HG03135 (cell line): ENCODE measurements around the gene TMPRSS15.

Experiments used
- ATAC-seq: cut with Tn5 transposase; IDR thresholded peaks from one replicate; pipeline ENCODE4 v1.9.1; 2021; ENCODE audit warnings: mild to moderate bottlenecking, moderate library complexity; ENCODE audit not compliant: unreplicated experiment

The TMPRSS15 gene

DNA sequence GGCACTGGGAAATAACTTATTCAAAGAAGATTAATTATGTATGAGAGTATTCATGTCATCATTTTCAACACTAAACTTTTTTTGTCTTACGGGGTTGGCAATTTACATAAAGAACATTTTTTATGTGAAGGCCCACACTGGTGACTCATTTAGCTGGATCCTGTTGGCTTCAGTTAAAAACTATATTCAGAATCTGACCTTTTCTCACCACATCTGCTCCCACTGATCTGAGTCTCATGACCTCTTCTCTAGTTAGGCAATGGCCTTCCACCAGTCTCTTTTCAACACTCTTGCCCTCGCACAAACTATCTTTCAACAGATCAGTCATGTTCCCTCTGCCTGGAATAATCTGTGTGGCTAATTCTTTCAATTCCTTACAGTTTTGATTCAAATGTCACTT lies 53.4 kb downstream of the TMPRSS15 start:
- no peak for ATAC-seq

DNA sequence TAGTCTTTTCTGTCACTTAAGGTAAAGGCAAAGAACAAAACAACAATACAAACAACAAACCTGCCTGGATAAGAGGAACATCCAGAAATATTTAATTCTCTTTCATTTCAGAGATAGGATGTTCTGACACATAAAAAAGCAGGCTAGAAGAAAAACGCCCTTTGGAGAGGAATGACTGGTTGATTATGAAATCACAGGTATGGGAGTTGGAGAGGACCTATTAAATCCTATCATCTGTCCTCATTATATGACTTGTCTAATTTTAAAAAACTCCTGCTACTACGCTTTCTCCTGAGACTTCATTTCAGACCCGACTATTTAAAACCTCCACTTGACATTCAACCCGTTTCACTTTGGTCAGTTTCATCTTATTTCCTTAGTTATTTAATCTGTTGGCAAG lies 54.1 kb downstream of the TMPRSS15 start:
- no peak for ATAC-seq

DNA sequence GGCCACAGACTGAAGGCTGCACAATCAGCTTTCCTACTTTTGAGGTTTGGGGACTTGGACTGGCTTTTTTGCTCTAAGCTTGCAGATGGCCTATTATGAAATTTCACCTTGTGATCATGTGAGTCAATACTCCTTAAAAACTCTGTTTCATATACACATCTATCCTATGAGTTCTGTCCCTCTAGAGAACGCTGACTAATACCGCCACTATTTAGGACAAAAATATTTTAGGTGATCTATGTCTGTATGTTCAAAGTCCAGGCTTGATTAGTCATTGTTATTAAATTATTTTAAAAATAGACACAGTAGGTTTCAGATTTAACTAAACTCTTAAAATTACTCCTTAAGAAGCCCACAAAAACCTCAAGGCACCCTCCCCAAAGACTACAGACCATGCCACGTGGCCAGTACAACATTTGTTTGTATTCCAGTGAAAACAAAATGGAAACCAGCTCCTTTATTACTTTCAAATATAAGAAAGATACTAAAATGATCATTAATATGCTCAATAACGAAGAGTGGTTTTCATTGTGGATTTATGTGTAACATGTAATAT lies 63.1 kb downstream of the TMPRSS15 start:
- ATAC-seq, result no peak

DNA sequence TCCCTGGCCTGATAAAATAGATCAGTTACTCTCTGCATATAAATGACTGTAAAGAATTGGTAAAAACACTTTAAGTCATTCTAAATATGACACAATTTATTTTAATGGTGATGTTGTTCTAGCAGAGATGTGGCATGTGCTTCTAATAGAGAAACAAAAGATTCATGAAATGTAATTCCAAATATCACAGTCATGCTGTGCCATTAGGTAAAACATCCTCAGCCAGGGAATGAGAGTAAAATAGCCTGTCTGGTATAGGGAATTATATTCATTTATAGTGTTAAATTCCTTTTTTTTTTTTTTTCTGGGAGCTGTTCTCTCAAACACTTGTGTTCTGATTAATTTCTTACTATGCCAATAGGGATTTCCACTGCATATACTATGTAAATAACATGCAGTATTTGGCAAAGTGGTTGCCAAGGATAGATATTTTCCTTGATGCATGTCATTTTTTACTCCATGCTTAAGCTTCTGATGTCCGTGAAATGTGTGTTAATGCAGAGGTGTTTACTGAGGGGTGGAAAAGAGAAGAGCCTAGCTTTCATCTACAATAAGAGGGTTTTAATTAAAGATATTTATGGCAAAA lies 67.8 kb downstream of the TMPRSS15 start:
- no peak for ATAC-seq

DNA sequence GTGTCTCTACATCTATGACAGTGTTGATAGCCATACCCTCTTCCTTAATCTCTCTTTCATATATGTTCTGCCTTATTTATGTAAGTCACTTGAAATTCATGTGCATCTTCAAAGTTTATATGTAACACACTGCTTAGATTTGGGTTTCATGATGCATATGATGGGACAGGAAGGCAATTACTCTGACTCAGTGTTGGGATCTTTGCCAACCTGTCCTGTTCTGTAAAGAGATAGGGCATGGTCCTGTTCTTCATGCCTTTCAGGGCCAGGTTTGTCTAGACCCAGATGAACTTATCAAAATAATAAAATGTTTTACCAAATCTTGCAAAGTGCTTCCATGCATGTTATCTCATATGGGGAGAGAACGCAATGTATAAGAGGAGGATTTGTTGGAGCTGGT lies 69.5 kb downstream of the TMPRSS15 start:
- ATAC-seq, result no peak

DNA sequence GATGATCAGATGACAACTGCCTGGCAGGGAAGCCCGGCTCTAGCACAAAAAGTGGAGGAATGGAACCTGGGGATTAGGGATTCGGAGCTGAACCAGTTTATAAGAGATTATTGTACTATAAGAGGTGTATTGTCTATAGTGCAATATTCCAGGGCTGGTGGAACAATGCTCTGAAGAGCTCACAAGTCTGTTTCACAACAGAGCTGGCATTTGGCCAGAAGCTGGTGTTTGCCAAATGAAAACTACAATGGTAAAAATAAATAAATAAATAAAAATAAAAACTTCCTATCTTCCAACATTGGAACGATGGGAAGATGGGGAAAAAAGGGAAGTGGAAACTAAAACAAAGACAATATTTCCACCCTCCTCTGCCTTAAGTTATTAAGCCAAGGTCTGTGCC lies 85.4 kb downstream of the TMPRSS15 start:
- no peak for ATAC-seq

DNA sequence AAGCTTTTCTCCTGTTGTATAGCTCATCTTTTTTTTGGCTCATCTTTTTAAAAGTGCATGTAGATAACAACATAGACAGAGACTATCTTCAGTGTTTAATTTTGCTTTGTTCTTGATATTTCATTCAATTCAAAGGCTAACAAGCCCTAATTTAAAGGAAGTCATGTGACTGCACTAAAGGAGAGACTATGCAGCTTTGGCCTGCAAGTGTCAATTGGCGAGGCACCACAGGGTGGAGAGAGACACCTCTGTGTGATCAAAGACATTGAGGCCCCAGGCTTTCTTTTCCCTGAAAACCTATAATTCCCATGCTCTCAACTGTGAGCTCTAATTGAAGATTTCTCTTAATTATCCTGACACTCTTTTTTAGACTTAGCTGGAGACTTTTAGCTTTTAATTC lies 105.4 kb downstream of the TMPRSS15 start:
- ATAC-seq, result no peak

DNA sequence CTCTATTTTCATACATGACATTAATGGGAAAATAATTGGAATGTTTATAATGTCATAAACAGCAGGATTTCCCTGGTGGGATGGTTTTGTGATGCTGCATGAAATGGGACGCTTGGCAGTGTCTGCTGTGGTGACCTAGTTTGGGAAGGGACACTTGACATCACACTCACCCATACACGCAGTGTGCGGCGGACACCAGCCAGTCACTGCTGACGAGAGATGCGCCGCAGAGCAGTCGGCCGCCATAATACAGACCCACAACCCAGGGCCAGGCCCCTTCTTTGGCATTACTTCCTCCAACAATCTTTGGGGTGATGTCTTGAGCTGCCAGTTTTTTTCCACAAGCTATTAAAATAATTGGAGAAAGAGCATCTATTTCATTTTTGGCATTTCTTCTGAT lies 109.5 kb downstream of the TMPRSS15 start:
- no peak for ATAC-seq

DNA sequence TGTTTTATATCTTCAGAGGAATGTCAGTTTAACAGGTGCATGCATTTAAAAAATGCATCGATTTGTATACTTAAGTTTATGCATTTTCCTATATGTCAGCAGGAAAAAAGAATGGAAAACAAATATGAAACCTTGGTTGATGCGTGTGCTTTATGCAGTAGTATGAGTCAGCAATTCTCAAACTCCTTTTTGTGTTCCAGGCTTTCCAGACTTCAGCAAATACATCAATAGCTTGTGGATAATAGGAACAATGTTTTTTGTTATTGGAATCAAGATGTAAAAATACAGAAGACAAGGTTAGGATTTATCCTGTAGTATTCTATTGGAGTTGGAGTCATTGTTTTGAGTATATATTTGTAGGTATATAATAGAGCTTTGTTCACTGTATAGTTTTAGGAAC lies 113.7 kb downstream of the TMPRSS15 start:
- no peak for ATAC-seq

DNA sequence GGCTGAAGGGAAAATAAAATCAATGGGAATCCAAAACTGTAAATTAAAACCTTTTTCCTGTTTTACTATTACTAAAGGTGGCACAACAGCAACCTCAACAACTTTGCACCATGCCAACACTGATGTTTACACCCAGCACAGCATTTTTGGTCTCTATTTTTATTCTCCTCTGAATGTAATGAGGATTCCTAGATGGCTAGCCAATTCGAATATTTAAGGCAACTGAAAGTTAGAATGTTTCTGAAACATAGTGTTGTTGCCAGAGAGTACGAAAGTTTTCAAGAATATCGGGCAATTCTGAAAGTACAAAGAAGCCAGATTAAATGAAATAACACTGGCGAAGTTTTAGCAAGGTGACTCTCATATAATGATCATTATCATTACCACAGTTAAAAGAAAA lies 118.2 kb downstream of the TMPRSS15 start:
- no peak for ATAC-seq

DNA sequence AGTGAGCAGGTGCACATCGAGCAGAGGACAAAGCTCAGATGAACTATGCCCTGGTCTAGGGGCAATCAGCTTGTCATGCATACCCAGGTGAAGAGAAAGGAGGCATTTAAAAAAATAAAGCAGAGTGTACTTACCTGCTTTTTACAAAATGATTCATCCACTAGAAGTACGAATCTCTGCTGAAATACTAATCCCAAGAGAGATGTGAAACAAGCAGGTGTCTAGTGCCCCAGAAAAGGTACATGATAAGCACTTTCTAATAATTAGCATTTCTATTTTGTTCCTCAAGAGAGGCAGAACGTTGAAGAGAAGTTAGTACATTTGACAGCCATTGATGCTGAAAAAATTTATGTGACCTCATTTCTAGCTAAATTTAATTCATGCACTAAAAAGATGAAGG lies 127.8 kb downstream of the TMPRSS15 start:
- ATAC-seq, result no peak

DNA sequence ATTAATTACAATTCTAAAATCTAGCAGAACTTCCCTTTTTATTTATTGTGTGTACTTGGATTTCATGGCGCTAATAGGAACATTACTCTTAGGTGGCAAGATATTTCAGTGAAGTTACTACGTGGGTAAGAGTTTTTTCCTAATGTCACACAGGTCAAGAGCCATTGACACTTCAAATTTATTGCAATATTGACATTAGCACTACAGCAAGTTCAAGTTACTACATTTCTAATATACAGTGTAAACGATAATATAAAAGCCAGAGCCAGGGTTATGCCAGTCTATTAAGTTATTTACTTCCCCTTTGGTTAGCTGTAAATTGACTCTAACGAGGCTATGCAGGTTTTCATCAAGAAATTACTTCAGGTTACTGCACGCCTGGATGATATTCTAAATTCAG lies 129.2 kb downstream of the TMPRSS15 start:
- no peak for ATAC-seq

DNA sequence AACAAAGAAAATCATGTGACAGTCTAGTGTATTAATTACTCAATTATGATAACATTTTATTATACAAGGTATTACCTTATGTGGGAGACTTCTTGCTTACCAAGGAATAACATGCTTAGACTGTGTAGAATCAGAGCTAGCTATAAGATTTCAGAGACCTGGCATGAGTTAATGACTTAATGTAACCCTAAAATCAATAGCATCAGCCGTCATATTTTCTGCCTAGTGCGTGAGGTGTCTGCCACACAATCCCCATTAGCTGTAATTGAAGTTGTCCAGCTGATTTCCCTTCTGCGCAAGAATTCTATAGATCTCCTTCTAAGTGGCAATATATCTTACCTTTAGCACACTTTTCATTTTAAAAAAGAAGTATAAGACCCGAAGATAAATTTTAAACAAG lies 130.2 kb downstream of the TMPRSS15 start:
- ATAC-seq, result no peak

DNA sequence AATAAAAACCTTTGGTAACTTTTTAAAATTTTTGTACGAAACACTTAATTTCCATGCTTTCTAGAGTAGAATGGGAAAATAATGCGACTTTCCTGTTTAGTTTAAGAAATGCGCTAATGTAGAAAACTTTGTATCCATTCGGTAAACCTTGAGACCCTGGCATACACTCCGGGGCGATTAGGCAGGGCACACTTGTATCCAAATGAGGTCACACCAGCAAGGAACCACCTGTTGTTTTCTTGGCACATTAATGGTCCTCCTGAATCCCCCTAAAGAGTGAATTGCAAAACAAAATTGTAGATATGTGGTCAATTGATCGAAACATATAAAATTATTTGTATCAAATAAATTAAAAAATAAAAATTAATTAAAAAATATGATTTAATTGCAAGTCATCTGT lies 133.7 kb downstream of the TMPRSS15 start:
- ATAC-seq, result no peak

DNA sequence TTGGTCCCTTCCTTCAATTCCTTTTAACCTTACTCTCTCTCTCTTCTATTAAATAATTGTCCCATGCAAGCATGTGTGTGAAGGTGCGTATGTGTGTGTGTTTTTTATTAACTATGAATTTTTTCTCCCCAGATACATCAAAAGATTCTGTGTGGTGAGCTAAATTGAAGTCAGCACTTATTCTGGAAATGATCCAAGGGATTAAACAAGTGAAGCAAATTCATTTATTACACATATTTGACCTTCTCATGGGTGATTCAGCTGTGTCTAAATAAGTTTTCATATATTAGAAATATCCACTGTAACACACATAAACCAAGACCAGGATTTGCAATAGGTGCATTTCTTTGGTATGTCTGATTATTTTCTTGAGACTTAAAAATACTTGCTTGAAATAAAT lies 134.7 kb downstream of the TMPRSS15 start:
- ATAC-seq, result no peak

DNA sequence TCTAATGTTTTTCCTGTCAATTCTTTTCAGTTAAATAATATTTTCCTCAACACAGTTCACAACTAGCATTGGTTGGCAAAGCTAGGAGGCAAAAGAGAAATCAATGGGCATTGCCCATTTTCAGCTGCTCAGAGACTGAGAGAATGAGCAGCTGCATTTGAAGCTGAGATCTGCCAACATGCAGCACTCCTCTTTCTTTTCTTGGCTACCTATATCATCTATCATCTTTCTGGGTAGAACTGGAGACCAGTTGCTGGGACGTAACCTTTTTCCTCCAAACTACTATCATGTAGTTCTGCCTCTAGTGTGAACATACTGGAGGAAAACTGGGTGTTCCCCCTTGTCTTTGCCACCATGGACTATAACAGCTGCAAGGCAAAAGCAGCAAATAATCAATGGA lies 136.1 kb downstream of the TMPRSS15 start:
- ATAC-seq, result no peak

DNA sequence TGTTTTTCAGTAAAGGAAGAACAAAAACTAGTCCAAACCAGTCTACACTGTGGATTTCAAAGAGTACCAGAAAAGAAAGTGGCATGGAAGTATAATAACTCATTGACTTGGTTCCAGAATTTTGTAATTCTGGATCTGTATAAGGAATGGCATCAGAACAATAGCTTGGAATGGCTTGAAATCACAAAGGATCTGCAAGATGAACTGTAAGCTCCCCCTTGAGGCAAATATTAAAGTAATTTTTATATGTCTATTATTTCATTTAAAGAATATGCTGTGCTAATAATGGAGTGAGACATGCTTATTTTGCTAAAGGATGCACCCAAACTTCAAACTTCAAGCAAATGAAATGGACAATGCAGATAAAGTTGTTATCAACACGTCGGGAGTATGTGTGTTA lies 137.6 kb downstream of the TMPRSS15 start:
- ATAC-seq, result no peak

DNA sequence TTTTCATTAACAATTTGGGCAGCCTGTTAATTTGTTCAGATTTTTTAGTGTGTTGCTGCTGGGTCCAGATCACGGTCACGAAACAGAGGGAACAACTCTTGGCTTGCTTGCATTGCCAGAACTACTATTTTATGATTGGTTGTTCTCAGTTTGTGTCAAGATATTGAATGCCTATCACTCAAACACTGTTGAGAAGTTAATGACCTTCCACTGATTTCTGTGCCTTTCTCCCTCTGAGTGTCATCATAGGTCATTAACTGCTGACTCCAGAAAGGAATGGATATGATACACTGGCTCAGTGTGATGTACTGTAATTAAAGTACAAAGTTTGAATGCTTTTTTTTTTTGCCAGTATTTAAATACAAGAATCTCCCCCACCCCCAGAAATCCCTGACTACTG lies 149.8 kb downstream of the TMPRSS15 start:
- no peak for ATAC-seq

DNA sequence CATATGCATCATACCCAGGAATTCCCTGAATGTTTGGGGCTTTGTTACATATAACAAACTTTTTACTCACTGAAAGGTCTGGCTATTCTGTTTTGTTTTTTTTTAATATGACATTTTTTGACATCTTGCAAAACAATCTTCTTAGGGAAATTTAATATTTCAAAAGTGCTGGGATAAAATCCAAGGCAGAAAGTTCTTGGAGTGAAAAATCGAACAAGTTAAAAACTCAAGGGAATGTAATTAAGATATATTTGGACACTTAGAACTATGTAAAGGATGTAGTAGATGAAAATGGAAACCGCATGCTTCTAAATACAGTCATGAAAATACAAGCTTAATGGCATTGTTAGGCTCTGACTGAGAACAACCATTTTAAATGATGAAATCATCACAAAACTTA lies 150.4 kb downstream of the TMPRSS15 start:
- no peak for ATAC-seq

DNA sequence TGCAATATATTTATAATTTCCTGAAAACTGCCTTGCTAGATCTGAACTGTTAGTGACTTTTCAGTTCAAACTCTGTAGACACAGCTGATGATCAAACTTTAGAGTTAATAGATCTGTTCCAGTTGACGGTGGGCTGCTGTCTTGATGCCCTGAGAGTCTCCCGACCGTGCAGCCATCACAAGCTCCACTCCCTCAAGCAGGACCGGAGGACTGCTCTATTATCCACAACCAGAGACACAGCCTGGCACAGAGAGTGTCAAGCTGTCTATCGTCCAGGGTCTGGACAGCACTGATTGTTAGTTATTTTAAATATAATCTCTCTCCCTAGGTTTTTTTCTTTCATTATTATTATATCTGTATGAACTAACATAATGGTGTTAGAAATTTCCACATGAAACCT lies 150.9 kb downstream of the TMPRSS15 start:
- no peak for ATAC-seq

DNA sequence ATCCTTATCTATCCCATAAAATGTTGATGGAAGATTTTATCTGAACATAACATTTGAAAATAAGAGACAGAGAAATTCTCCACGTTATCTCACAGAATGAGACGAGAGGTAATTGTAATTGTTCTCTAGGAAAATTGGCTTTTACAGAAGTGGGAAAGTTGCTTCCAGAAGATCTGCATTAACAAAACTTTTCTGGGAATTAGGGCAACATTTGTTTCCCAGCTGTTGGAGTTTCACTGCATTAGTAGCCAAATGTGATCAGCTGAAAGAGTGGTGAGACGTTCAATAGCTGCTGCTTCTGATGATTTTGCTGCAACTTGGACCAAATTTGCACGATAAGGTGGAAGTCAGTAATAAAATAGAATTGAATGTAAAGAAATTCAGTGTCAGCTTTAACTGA lies 151.3 kb downstream of the TMPRSS15 start:
- no peak for ATAC-seq

DNA sequence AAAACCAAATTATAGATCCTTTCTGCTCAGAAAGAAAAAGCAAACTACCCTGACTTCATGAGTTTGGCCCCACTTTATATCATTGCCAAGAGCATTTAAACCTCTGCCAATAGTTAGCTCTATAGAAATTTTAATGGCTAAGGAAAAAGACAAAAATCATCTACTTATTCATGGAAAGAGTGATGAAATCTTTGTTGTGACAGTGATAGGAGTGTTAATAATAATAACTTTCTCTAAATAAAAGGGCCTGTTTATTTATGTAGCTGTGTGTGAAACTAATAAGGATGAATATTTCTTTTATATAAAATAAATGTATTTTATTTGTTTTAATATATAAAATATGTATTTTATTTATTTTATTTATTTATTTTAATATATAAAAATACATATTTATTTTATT lies 152.5 kb downstream of the TMPRSS15 start:
- no peak for ATAC-seq

DNA sequence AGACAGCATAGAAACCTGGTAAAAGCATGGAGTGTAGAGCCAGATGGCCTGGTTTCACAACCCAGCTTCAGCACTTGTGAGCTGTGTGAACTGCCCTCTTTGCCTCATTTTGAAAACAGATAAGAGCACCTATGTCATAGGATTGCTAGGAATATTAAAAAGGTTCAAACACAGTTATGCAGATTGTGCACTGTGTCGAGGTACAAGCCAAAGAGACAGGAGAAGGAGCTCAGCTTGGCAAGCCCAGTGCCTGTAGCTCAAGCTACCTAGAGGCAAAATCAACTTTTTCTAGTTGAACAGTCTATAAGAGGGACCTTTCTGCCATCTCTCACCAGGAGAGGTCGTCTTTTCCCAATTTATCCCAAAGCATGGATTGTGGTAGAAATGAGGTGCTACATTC lies 153.9 kb downstream of the TMPRSS15 start:
- ATAC-seq, result no peak
